GM19351 (cell line): ENCODE measurements around the gene SSBP3.
"Not testable (repeated sequence)": the region's sequence is repeated elsewhere in the genome, so short reads cannot be mapped to it uniquely, and the experiment has no call there.

Source experiments
- ATAC-seq: cut with Tn5 transposase; IDR thresholded peaks from one replicate; pipeline ENCODE4 v1.9.1; 2021; ENCODE audit warnings: mild to moderate bottlenecking, moderate library complexity; ENCODE audit not compliant: unreplicated experiment

The SSBP3 gene

GRCh38 chr1:54406339-54407153 is at the start of gene SSBP3:
SSBP3 (minus strand) TSS chr1:54406394.
- ATAC-seq = peak; percentile 84

- ATAC-seq = no peak
Observed at GRCh38 chr1:54453509-54453908, 47.3 kb upstream of the SSBP3 start.

- no peak for ATAC-seq
Observed at GRCh38 chr1:54453022-54453421, 46.8 kb upstream of the SSBP3 start.

- not testable (repeated sequence) for ATAC-seq
Observed at GRCh38 chr1:54449431-54449830, 43.2 kb upstream of the SSBP3 start.

- not testable (repeated sequence) for ATAC-seq
Observed at GRCh38 chr1:54448801-54449200, 42.6 kb upstream of the SSBP3 start.

DNA sequence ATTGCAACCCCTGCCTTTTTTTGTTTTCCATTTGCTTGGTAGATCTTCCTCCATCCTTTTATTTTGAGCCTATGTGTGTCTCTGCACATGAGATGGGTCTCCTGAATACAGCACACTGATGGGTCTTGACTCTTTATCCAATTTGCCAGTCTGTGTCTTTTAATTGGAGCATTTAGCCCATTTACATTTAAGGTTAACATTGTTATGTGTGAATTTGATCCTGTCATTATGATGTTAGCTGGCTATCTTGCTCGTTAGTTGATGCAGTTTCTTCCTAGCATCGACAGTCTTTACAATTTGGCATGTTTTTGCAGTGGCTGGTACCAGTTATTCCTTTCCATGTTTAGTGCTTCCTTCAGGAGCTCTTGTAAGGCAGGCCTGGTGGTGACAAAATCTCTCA is 40.9 kb upstream of the SSBP3 start:
- ATAC-seq = not testable (repeated sequence)

- ATAC-seq = no peak
Observed at GRCh38 chr1:54442185-54442584, 36.0 kb upstream of the SSBP3 start.

- no peak for ATAC-seq
Observed at GRCh38 chr1:54439550-54440223, 33.5 kb upstream of the SSBP3 start.

- ATAC-seq = no peak
Observed at GRCh38 chr1:54437783-54438182, 31.6 kb upstream of the SSBP3 start.

GRCh38 chr1:54436826-54437225 is 30.6 kb upstream of the SSBP3 start:
- no peak for ATAC-seq

GRCh38 chr1:54429838-54430237 is 23.6 kb upstream of the SSBP3 start:
- no peak for ATAC-seq

GRCh38 chr1:54428837-54429518 is 22.8 kb upstream of the SSBP3 start:
- no peak for ATAC-seq

- ATAC-seq = no peak
Observed at GRCh38 chr1:54425152-54425584, 19.0 kb upstream of the SSBP3 start.

DNA sequence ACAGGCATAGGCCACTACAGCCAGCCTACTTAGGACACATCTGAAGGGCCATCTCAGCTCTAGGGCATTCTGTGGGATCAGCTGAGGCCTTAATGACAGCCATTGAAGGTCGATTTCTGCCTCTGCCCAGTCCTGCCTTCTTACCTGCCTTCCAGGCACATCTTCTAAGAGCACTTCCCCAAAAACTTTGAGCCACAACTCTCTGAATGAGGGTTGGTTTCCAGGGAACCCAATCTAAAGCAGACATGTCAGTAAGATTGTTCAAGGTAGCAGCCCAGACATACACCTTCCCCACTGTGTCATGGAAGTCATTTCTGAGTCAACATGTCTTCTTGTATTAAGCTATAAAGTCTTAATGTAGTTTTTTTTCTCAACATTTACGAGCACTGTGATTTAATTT is 18.2 kb upstream of the SSBP3 start:
- ATAC-seq = no peak

DNA sequence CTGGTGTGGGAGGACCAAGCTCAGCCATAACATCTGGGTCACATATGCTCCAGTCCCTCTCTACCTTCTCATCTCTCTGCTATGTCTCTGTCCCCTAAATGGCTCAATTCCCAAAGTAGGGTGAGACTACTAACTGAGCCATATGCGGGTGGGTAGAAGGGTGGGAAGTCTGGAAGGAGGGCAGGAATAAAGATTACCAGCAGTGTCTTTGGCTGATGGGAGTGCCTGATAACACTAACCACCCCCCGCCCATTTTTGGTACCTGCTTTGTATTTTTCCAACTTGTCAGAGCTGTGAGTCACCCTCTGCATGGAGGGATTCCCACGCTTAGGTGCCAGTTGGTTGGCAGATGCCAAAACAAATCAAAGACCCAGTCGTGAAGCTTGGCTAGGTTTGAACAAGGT is 14.9 kb upstream of the SSBP3 start:
- ATAC-seq = no peak

- not testable (repeated sequence) for ATAC-seq
Observed at GRCh38 chr1:54418598-54418997, 12.4 kb upstream of the SSBP3 start.

GRCh38 chr1:54417123-54417522 is 10.9 kb upstream of the SSBP3 start:
- ATAC-seq = no peak

DNA sequence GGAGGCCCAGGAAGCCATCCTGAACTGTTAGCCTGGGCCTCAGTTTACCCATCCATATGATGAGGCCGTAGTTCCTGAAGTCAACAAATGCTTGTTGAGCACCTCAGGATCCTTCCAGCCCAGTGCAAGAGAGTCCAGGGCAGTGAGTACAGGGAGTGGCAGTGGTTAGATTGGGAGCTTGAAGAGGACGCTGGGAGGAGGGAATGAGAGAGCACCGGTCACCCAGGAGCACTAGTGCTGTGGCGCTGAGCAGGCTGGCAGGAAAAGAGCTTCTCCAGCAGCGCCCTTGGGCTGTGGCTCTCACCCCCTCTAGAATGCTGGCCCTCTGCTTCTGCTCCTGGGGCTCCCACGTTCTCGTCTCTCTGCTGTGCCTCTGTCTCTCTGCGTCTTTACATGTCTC is 10.2 kb upstream of the SSBP3 start:
- ATAC-seq = no peak

GRCh38 chr1:54415991-54416390 is 9.8 kb upstream of the SSBP3 start:
- ATAC-seq = no peak

- no peak for ATAC-seq
Observed at GRCh38 chr1:54415533-54415932, 9.3 kb upstream of the SSBP3 start.

DNA sequence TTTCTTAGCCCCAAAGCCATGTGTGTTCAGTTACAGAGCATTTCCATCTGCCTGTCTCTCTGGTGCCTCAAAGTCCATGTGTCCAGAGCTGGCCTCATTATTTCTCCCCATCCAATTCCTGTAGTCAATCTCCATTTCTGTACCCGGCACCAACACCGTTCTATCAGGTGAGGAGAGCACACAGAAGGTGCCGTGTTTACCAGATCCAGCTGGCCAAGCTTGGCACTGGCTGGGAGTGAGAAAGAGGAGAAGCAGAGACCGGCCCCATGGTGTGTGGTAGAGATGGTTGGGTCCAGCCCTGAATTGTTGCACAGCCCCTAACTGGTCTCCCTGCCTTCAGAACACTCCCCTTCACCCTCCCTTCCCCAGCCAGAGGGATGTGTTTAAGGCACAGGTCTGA is 7.5 kb upstream of the SSBP3 start:
- no peak for ATAC-seq

GRCh38 chr1:54413295-54413694 is 7.1 kb upstream of the SSBP3 start:
- ATAC-seq = no peak
